ENCODE data around the gene GRIP2. TPM values are rescaled to one million over a fixed set of nuclear protein-coding genes. Genes with fewer than 3 reads are reported as not detected.

Gene GRIP2
- total RNA-seq, 1 experiment from 2014 or later: 0.43 TPM

DNA sequence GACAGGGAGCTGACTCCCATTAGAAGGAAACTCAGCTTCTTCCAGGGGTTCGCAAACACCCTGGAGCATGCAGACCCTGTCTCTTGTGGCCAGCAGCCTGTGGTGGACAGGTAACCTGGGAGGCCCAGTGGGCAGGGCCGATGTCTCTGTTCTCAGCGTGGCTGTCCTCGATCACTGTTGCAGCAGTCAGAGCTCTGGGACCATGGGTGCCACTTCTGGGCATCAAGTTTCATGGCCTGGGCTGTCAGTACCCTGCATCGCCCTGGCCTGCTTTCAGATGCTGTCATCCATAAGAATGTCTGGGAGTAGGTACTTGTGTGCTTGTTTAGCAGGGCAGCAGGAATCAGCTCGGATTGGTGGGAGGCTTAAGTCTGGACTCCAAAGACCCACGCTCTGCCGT, 83.3 kb downstream of the GRIP2 start:
- Histone ChIP-seq H3K36me3 (ENCODE audit: insufficient read depth, low read length, poor library complexity, severe bottlenecking) (peaks cover 3% of the 10 kb centered on the region), H3K4me3 (ENCODE audit: low read depth, low read length, poor library complexity, severe bottlenecking) (no peak overlapping the region), H3K4me1 (ENCODE audit: insufficient read depth, low read length, poor library complexity, severe bottlenecking) (peaks cover 34% of the 10 kb centered on the region), H3K27me3 (replicated peaks; ENCODE audit: insufficient read depth, low read depth, low read length, poor library complexity) (no peaks in the 10 kb centered on the region), H3K9me3 (ENCODE audit: low read depth, low read length, poor library complexity, severe bottlenecking) (no peaks in the 10 kb centered on the region), H3K27ac (ENCODE audit: low read depth, low read length, poor library complexity, severe bottlenecking) (no peak overlapping the region)
- intact Hi-C loops (cut with micrococcal nuclease; ENCODE audit: unreplicated experiment): no loop called here
- no peak for DNase-seq (ENCODE audit: low spot score)
- POLR2A ChIA-PET (ENCODE audit: low non-redundant PET): no interaction called here
- CTCF ChIA-PET: interaction anchor here (0.6 kb wide), 1 partner anchor 43 kb away, joined by 3 read pairs; no protein-coding TSS in a partner anchor
- no TSS peak for BruUV-seq (replicated peaks)
- TF ChIP-seq EZH2 (IDR thresholded peaks at IDR 0.05; ENCODE audit: borderline replicate concordance, low read depth, low read length, poor library complexity, severe bottlenecking): no peak
- TF ChIP-seq, protein P1, sequence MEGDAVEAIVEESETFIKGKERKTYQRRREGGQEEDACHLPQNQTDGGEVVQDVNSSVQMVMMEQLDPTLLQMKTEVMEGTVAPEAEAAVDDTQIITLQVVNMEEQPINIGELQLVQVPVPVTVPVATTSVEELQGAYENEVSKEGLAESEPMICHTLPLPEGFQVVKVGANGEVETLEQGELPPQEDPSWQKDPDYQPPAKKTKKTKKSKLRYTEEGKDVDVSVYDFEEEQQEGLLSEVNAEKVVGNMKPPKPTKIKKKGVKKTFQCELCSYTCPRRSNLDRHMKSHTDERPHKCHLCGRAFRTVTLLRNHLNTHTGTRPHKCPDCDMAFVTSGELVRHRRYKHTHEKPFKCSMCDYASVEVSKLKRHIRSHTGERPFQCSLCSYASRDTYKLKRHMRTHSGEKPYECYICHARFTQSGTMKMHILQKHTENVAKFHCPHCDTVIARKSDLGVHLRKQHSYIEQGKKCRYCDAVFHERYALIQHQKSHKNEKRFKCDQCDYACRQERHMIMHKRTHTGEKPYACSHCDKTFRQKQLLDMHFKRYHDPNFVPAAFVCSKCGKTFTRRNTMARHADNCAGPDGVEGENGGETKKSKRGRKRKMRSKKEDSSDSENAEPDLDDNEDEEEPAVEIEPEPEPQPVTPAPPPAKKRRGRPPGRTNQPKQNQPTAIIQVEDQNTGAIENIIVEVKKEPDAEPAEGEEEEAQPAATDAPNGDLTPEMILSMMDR (conservative IDR thresholded peaks at IDR 0.05; ENCODE audit: low read depth, low read length): no peak

DNA sequence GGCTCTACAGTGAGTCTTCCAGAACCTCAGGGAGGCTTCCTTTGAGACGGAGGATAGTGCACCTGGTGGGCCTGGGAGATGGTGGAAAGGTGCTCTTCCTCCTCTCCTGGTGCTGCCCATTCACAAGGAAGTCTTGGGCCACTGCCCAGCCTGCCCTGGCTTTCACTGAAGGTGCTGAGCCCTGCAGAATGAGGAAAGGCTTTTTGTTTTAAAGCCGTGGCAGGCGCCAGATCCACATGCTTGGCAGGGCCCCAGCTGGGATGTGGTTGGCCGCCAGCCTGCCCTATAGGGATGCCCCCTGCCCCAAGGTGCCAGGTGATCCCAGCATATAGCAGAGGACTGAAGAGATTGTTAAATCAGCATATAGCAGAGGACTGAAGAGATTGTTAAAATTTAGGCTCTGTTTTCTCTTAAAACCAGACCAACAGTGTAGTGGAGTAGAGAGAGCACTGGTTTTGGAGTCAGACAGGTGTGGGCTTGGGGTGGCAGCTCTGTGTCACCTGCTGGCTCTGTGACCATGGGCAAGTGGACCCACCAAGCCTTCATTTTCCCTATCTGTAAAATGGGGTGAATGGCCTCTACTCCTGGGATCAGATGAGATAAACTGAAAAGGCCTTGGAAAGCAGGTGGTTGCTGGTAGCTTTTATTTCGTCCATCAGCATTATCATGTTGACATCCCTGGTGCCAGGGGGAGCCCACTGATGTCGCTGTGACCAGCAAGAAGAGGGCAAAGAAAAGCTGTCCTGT, 84.4 kb downstream of the GRIP2 start:
- DNase-seq (ENCODE audit: low spot score): no peak
- Histone ChIP-seq H3K9me3 (ENCODE audit: low read depth, low read length, poor library complexity, severe bottlenecking) (no peaks in the 10 kb centered on the region), H3K27ac (ENCODE audit: low read depth, low read length, poor library complexity, severe bottlenecking) (no peak overlapping the region), H3K4me3 (ENCODE audit: low read depth, low read length, poor library complexity, severe bottlenecking) (no peak overlapping the region), H3K27me3 (replicated peaks; ENCODE audit: insufficient read depth, low read depth, low read length, poor library complexity) (no peaks in the 10 kb centered on the region), H3K36me3 (ENCODE audit: insufficient read depth, low read length, poor library complexity, severe bottlenecking) (peaks cover 5% of the 10 kb centered on the region), H3K4me1 (ENCODE audit: insufficient read depth, low read length, poor library complexity, severe bottlenecking) (peaks cover 34% of the 10 kb centered on the region)
- TF ChIP-seq EZH2 (IDR thresholded peaks at IDR 0.05; ENCODE audit: borderline replicate concordance, low read depth, low read length, poor library complexity, severe bottlenecking): no peak
- TF ChIP-seq, protein P1 (conservative IDR thresholded peaks at IDR 0.05; ENCODE audit: low read depth, low read length): no peak
- CTCF ChIA-PET: interaction anchor here (0.5 kb wide), 1 partner anchor 13 kb away, joined by 3 read pairs; no protein-coding TSS in a partner anchor
- intact Hi-C loops (cut with micrococcal nuclease; ENCODE audit: unreplicated experiment): no loop called here
- no TSS peak for BruUV-seq (replicated peaks)
- POLR2A ChIA-PET (ENCODE audit: low non-redundant PET): no interaction called here

DNA sequence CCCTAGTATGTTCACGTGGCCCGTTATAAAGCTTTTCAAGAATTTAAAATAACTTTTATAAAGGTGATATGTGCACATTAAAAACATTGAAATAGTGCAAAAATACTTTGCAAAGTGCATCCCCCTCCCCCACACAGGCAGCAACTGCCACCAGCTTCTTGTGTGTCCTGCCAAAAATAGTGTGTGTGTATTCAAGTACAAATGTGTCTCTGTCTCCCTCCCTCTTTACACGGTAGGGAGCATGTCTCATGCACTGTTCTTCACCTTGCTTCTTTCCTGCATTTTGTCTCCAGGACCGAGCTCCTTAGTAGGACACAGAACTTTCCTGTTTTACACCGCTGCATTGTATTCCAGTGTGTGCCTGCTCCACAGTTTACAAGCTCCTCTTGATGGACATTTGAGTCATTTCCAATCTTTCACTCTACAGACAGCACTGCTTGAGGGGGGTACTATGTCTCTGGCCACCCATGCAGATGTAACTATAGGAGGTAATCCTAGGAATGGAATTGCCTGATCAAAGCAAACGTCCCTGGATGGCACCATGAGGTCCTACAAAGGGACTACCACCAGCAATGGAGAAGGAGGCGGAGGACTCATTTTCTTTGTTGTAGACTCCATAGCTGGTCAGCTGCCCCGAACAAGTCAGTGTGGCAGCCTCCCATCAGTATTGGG, 85.4 kb downstream of the GRIP2 start:
- TF ChIP-seq EZH2 (IDR thresholded peaks at IDR 0.05; ENCODE audit: borderline replicate concordance, low read depth, low read length, poor library complexity, severe bottlenecking): no peak
- TF ChIP-seq, protein P1 (conservative IDR thresholded peaks at IDR 0.05; ENCODE audit: low read depth, low read length): no peak
- H3K4me3 ChIP-seq (ENCODE audit: low read depth, low read length, poor library complexity, severe bottlenecking): no peak overlapping the region
- peaks cover 34% of the 10 kb centered on the region for H3K4me1 ChIP-seq (ENCODE audit: insufficient read depth, low read length, poor library complexity, severe bottlenecking)
- H3K9me3 ChIP-seq (ENCODE audit: low read depth, low read length, poor library complexity, severe bottlenecking): no peaks in the 10 kb centered on the region
- no peaks in the 10 kb centered on the region for H3K27me3 ChIP-seq (replicated peaks; ENCODE audit: insufficient read depth, low read depth, low read length, poor library complexity)
- ChIA-PET CTCF (interaction anchor here (0.5 kb wide), 1 partner anchor 12 kb away, joined by 3 read pairs; no protein-coding TSS in a partner anchor), POLR2A (ENCODE audit: low non-redundant PET) (no interaction called here)
- no peak for DNase-seq (ENCODE audit: low spot score)
- peaks cover 8% of the 10 kb centered on the region for H3K36me3 ChIP-seq (ENCODE audit: insufficient read depth, low read length, poor library complexity, severe bottlenecking)
- H3K27ac ChIP-seq (ENCODE audit: low read depth, low read length, poor library complexity, severe bottlenecking): no peak overlapping the region
- intact Hi-C loops (cut with micrococcal nuclease; ENCODE audit: unreplicated experiment): loop anchor here (5.0 kb wide), 1 partner anchor 52 kb away; the partner anchor contains the start of gene SLC6A6
- BruUV-seq (replicated peaks): no TSS peak
